ENCODE results near the gene COQ4. TPM values are rescaled to one million over a fixed set of nuclear protein-coding genes. Genes with fewer than 3 reads are reported as not detected.

COQ4 gene
- total RNA-seq, 3 donors from 2014 or later (not counting 1 experiment from before 2014, with no cell fraction given), result 28.2 to 34.5 (median 30.4) TPM

DNA sequence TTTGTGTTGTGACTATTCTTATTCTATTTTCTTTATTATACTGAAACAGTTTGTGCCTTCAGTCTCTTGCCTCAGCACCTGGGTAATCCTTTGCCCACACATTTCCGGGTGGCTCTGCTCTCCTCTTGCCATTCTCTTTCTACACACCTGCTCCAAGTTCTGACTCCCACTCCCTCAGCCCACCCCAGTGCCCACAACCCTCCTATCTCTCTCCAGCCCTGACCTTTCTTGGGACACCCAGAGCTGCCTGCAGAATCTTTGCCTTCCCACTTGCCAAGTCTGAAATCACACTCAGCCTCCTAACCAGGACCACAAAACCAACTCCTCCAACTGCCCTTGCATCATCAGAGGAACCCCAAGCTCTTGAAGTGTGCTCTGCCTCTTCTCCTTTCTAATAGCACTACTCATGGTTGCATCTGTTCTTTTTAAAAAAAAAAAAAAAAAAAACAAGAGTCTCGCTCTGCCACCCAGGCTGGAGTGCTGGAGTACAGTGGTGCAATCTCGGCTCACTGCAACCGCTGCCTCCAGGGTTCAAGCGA lies 42.5 kb upstream of the COQ4 start:
- H3K9me3 ChIP-seq (ENCODE audit: control insufficient read depth, insufficient read depth, low read length), result no peaks in the 10 kb centered on the region
- no peaks in the 10 kb centered on the region for H3K9me3 Mint-ChIP-seq
- no peak overlapping the region for H3K4me3 Mint-ChIP-seq
- peaks cover 14% of the 10 kb centered on the region for H3K4me1 ChIP-seq (ENCODE audit: control insufficient read depth, insufficient read depth, low read length)
- DNase-seq (no peak), ATAC-seq (no peak)
- H3K27ac ChIP-seq (ENCODE audit: low read length), result no peak overlapping the region
- TF ChIP-seq, protein P1, sequence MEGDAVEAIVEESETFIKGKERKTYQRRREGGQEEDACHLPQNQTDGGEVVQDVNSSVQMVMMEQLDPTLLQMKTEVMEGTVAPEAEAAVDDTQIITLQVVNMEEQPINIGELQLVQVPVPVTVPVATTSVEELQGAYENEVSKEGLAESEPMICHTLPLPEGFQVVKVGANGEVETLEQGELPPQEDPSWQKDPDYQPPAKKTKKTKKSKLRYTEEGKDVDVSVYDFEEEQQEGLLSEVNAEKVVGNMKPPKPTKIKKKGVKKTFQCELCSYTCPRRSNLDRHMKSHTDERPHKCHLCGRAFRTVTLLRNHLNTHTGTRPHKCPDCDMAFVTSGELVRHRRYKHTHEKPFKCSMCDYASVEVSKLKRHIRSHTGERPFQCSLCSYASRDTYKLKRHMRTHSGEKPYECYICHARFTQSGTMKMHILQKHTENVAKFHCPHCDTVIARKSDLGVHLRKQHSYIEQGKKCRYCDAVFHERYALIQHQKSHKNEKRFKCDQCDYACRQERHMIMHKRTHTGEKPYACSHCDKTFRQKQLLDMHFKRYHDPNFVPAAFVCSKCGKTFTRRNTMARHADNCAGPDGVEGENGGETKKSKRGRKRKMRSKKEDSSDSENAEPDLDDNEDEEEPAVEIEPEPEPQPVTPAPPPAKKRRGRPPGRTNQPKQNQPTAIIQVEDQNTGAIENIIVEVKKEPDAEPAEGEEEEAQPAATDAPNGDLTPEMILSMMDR (IDR thresholded peaks at IDR 0.05), result no peak
- peaks cover 15 to 20% of the 10 kb centered on the region in 2 donors for H3K4me1 Mint-ChIP-seq
- 89% methylated on average over 5 of the region's 5 CpGs for WGBS (ENCODE audit: insufficient coverage)
- H3K27me3 Mint-ChIP-seq (ENCODE audit: low read depth in 2 of 2), result peaks cover 0 to 2% of the 10 kb centered on the region in 2 donors
- no peaks in the 10 kb centered on the region for H3K36me3 Mint-ChIP-seq
- H3K4me3 ChIP-seq (ENCODE audit: low read length), result no peak overlapping the region
- intact Hi-C loops (cut with micrococcal nuclease), result no loop called here
- H3K27me3 ChIP-seq (ENCODE audit: control insufficient read depth, insufficient read depth, low read length), result no peaks in the 10 kb centered on the region
- H3K27ac Mint-ChIP-seq, result no peak overlapping the region
- no peaks in the 10 kb centered on the region for H3K36me3 ChIP-seq (ENCODE audit: control insufficient read depth, insufficient read depth, low read length)

DNA sequence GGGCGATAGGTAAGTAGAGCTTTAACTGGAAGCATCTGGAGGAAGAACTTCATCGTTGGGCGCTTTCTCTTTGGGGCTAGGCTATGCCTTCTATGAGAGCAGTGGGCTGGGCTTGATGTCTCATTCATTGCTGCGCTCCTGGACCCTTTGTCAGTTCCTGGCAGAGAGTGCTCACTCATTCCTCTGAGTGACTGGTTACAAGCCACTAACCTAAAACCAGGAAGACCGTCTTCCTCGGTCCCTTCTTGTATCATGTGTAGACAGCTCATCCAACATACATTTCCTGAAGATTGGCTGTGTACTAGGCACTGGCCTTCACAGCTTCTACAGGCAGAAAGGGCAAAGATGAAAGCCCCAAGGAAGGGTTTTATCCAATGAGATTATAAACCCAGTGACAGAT lies 40.1 kb upstream of the COQ4 start:
- ATAC-seq (no peak), DNase-seq (no peak)
- H3K4me3 ChIP-seq (ENCODE audit: low read length), result no peak overlapping the region
- no peaks in the 10 kb centered on the region for H3K27me3 Mint-ChIP-seq (ENCODE audit: low read depth in 2 of 2)
- no peaks in the 10 kb centered on the region for H3K9me3 Mint-ChIP-seq
- no peak overlapping the region for H3K27ac ChIP-seq (ENCODE audit: low read length)
- no peaks in the 10 kb centered on the region for H3K36me3 ChIP-seq (ENCODE audit: control insufficient read depth, insufficient read depth, low read length)
- H3K36me3 Mint-ChIP-seq, result no peaks in the 10 kb centered on the region
- intact Hi-C loops (cut with micrococcal nuclease), result no loop called here
- no peaks in the 10 kb centered on the region for H3K4me1 ChIP-seq (ENCODE audit: control insufficient read depth, insufficient read depth, low read length)
- TF ChIP-seq, protein P1 (IDR thresholded peaks at IDR 0.05), result no peak
- peaks cover 0 to 1% of the 10 kb centered on the region in 2 donors for H3K4me1 Mint-ChIP-seq
- no peak overlapping the region for H3K27ac Mint-ChIP-seq
- no peaks in the 10 kb centered on the region for H3K9me3 ChIP-seq (ENCODE audit: control insufficient read depth, insufficient read depth, low read length)
- H3K27me3 ChIP-seq (ENCODE audit: control insufficient read depth, insufficient read depth, low read length), result no peaks in the 10 kb centered on the region
- 98% methylated on average over 6 of the region's 6 CpGs for WGBS (ENCODE audit: insufficient coverage)
- H3K4me3 Mint-ChIP-seq, result no peak overlapping the region

DNA sequence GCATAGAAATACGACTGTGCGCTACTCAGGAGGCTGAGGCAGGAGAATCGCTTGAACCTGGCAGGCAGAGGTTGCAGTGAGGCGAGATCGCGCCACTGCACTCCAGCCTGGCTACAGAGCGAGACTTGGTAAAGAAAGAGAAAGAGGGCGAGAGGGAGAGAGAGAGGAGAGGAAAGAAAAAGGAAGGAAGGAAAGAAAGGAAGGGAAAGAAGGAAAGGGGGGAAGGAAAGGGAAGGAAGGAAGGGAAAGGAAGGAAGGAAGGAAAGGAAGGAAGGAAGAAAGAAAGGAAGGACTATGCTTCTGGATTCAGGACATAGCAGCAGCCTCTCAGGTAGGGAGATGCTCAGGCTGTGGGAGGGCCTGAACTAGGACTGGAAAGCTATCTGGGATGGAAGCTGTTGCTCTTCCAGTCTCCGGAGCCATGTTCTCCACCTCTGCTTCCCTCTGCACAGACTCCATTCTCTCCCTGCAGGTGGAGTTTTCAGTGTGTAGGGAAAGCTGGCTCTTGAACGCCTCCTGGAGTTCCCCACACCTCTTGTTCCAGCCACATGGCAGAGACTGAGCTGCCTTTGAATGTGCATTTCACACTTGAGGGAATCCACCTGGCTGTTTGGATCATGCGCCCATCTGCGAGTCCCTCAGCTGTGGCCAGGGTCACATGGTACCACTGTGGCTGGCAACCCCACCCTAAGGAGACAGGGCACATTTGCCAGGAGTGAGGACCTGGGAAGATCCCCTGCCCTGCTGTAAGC lies 37.4 kb upstream of the COQ4 start:
- DNase-seq, result no peak
- Mint-ChIP-seq H3K4me1 (no peaks in the 10 kb centered on the region), H3K4me3 (no peak overlapping the region), H3K27ac (no peak overlapping the region), H3K27me3 (ENCODE audit: low read depth in 2 of 2) (no peaks in the 10 kb centered on the region), H3K36me3 (no peaks in the 10 kb centered on the region), H3K9me3 (no peaks in the 10 kb centered on the region)
- H3K4me1 ChIP-seq (ENCODE audit: control insufficient read depth, insufficient read depth, low read length), result no peaks in the 10 kb centered on the region
- H3K27ac ChIP-seq (ENCODE audit: low read length), result no peak overlapping the region
- H3K4me3 ChIP-seq (ENCODE audit: low read length), result no peak overlapping the region
- 94% methylated on average over 12 of the region's 12 CpGs for WGBS (ENCODE audit: insufficient coverage)
- ATAC-seq, result no peak
- peaks cover 2% of the 10 kb centered on the region for H3K36me3 ChIP-seq (ENCODE audit: control insufficient read depth, insufficient read depth, low read length)
- no peaks in the 10 kb centered on the region for H3K9me3 ChIP-seq (ENCODE audit: control insufficient read depth, insufficient read depth, low read length)
- intact Hi-C loops (cut with micrococcal nuclease), result no loop called here
- H3K27me3 ChIP-seq (ENCODE audit: control insufficient read depth, insufficient read depth, low read length), result no peaks in the 10 kb centered on the region
- TF ChIP-seq, protein P1 (IDR thresholded peaks at IDR 0.05), result no peak

All from natural killer cell (primary cell).